Breast epithelium (tissue), 3 donors: ENCODE measurements around the gene HYAL3.

ENCODE experiments used
- POLR2A ChIP-seq: fragments of 450-650 bp; IDR thresholded peaks from one replicate; pipeline ENCODE4 v1.6.1; 2016; ENCODE audit warnings: antibody characterized with exemption, mild to moderate bottlenecking, moderate library complexity
- POLR2AphosphoS5 ChIP-seq, 3 donors: sonication (generic); formaldehyde crosslinking; IDR thresholded peaks; one replicate each; pipeline ENCODE4 v1.6.1; 2017; ENCODE audit warnings: antibody characterized with exemption in 3 of 3
- TF ChIP-seq, protein P1 (sequence below), 3 donors: fragments of 450-650 bp; IDR thresholded peaks; one replicate each; pipeline ENCODE4 v1.5.1; 2016 to 2017; ENCODE audit warnings: antibody characterized with exemption in 3 of 3, mild to moderate bottlenecking in 3 of 3, moderate library complexity in 3 of 3

DNA sequence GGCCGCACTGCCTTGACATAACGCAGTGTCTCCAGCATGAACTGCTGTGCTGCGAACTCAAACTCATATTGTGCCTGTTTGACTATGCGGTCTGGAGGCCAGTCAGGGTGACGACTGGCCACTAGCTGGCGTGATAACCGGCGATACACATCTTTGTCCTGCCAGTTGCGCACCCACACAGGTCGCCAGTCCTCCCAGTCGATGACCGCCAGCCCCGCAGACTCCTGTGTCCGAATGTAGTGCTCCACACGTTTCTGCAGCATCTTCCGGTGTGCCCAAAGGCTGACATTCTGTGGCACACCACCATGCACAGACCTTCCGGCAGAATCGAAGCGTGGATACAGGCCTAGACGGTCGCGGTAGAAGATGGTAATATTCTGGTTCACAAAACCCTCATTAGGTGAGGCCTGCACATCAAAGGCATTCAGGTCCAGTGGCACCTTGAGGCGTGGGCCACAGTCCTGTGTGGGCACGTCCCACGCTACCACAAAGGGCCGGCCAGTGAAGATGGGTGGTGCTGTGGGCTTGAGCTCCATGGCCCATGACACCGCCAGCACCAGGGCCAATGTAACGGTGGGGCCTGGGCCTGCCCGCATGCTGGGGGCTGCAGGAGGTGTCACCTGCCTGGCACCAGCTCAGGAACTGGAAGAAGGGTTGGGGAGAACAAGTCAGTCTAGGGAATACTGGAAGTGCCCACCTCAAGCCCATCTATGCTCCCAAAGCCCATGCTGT, 20.9 kb upstream of the HYAL3 start:
- TF ChIP-seq, protein P1, sequence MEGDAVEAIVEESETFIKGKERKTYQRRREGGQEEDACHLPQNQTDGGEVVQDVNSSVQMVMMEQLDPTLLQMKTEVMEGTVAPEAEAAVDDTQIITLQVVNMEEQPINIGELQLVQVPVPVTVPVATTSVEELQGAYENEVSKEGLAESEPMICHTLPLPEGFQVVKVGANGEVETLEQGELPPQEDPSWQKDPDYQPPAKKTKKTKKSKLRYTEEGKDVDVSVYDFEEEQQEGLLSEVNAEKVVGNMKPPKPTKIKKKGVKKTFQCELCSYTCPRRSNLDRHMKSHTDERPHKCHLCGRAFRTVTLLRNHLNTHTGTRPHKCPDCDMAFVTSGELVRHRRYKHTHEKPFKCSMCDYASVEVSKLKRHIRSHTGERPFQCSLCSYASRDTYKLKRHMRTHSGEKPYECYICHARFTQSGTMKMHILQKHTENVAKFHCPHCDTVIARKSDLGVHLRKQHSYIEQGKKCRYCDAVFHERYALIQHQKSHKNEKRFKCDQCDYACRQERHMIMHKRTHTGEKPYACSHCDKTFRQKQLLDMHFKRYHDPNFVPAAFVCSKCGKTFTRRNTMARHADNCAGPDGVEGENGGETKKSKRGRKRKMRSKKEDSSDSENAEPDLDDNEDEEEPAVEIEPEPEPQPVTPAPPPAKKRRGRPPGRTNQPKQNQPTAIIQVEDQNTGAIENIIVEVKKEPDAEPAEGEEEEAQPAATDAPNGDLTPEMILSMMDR (IDR thresholded peaks at IDR 0.05): no peak
- TF ChIP-seq POLR2A (no peak), POLR2AphosphoS5 (IDR thresholded peaks at IDR 0.05) (no peak)
